Testis (tissue), 3 donors: ENCODE measurements around the gene SPATA1. TPM values are rescaled to one million over a fixed set of nuclear protein-coding genes. Genes with fewer than 3 reads are reported as not detected.
A peak's percentile ranks its signal among the peaks of the same experiment; 100 is the strongest.

Source experiments
- DNase-seq: peaks from one replicate; pipeline ENCODE4 v3.0.0-alpha.2; 2019
- H3K27ac ChIP-seq, 2 donors: fragments of 200-600 bp; sonication (generic); one replicate each; pipeline ENCODE4 v1.5.1; 2019
- H3K27me3 ChIP-seq: fragments of 200-600 bp; sonication (generic); one replicate; pipeline ENCODE4 v1.5.1; 2019
- H3K36me3 ChIP-seq: fragments of 200-600 bp; sonication (generic); one replicate; pipeline ENCODE4 v1.5.1; 2017; ENCODE audit warnings: low read depth; ENCODE audit errors: missing control alignments
- H3K4me1 ChIP-seq: fragments of 200-600 bp; sonication (generic); one replicate; pipeline ENCODE4 v1.5.1; 2019
- H3K4me3 ChIP-seq, 2 donors: fragments of 200-600 bp; sonication (generic); one replicate each; pipeline ENCODE4 v1.5.1; 2017 to 2019
- H3K9me3 ChIP-seq: fragments of 200-600 bp; sonication (generic); one replicate; pipeline ENCODE4 v1.5.1; 2017
- CTCF ChIP-seq, 3 experiments: fragments of 450-650 bp in 2 of 3; fragments of 200-600 bp in 1 of 3; sonication (generic) in 1 of 3; IDR thresholded peaks; one replicate each; pipeline ENCODE4 v1.5.1; 2016 to 2019; ENCODE audit warnings: antibody characterized with exemption in 3 of 3, mild to moderate bottlenecking in 2 of 3, moderate library complexity in 1 of 3
- POLR2A ChIP-seq: fragments of 450-650 bp; IDR thresholded peaks from one replicate; pipeline ENCODE4 v1.6.1; 2017; ENCODE audit warnings: antibody characterized with exemption, mild to moderate bottlenecking, moderate library complexity
- WGBS, 2 donors: methylation state at CpG; one replicate each; pipeline ENCODE4 v1.1.5; 2018; 5-methylcytosine and 5-hydroxymethylcytosine counted together
- intact Hi-C: fragments of 100-400 bp; cut with DNase I; formaldehyde crosslinking; loops from one replicate; pipeline ENCODE4 v1.15.1; 2023; ENCODE audit warnings: low total_unique reads
- polyA plus RNA-seq: library from polyadenylated mRNA; stranded (reverse); fragments of 350-450 nt; fragmentation: Illumina TruSeq; extraction: RNeasy Lipid Tissue Mini Kit (QIAGEN cat#74804); gene quantifications from one replicate; pipeline ENCODE4 v1.2.3, GENCODE V29; 2014; ENCODE audit warnings: low read depth, low replicate concordance; ENCODE audit not compliant: insufficient read depth
- total RNA-seq, 2 donors: library from RNA; depleted of rRNA; stranded (reverse); fragments of >200 nt; gene quantifications; one replicate each; pipeline ENCODE4 v1.2.3, GENCODE V29; 2016

The SPATA1 gene
- total and polyA plus RNA-seq, 3 donors from 2014 or later: 6.0 to 17.6 (median 7.1) TPM

DNA sequence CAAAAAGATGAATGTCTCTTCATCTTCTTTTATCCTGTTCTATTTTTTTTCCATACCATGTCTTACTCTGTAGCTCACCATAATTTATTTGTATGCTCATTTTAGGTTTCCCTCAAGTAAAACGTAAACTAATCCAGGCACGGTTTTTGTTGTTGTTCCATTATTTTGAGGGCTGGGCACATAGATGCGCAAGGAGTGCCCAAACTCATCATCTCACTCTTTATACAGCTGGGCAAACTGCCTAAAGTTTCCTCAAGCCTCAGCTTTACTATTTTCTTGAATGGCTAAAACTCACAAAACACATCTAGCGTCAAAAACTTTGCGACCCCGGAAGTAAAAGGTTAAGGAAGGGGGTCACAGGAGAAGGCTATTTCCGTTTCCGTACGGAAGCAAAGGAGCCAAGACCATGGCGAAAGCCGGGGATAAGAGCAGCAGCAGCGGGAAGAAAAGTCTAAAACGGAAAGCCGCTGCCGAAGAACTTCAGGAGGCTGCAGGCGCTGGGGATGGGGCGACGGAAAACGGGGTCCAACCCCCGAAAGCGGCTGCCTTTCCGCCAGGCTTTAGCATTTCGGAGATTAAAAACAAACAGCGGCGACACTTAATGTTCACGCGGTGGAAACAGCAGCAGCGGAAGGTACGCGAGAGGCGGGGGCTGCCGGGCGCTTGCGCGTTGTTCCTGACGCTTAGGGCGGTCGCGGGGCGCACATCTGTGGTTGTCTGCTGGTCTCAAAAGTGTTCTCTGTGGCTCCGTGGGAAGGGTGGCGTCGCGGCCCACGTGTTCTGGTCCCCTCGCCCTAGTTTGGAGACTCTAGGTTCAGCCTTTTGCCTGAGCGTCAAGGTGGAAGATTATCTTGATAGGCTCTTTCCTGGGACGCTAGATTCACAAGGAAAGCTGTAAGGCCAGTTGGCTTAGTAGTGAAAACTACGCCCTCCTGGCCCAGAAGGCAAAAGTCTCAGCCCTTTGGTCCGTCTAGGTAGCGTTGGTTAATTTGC is 27.0 kb upstream of the SPATA1 start, which contains the start of gene RPF1:
RPF1 (plus strand) TSS at position 391 of the 993 bp plus-strand sequence; CDS start at position 407, 16 bp downstream.
- TF ChIP-seq POLR2A (no peak), CTCF (IDR thresholded peaks at IDR 0.05) (no peak)
- DNase-seq: peak; percentile 85
- Histone ChIP-seq H3K36me3 (no peaks in the 10 kb centered on the region), H3K4me3 (peak within 1 kb of the TSS; percentile 83 to 84), H3K9me3 (no peaks in the 10 kb centered on the region), H3K27me3 (no peaks in the 10 kb centered on the region), H3K4me1 (peaks cover 8% of the 10 kb centered on the region), H3K27ac (peak within 1 kb of the TSS; percentile 80 to 85)
- intact Hi-C loops: no loop called here
- 3 to 4% methylated on average over 44 to 51 of the region's 51 CpGs for WGBS, 2 donors

DNA sequence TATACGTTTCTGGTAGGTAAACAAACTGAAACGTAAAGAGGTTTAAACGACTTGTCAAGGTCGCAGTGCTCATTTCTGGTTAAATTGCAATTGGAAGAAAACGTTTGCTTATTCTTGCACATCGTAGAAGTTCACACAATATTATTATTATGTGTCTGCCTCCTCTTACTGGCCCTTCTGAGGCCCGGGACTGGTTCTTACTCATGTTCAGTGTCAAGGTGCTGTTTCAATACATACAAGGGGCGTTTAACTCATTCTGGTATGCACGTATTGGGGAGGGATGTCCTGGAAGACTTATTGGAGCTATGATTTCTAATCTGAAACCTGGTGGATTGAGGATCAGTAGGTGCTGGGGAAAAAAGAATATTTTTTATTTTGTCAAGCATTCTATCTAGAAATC is 26.2 kb upstream of the SPATA1 start:
- Histone ChIP-seq H3K27me3 (no peaks in the 10 kb centered on the region), H3K4me3 (peak overlapping the region; percentile 83 to 84), H3K27ac (peak overlapping the region in 1 of 2 donors; percentile 85), H3K9me3 (no peaks in the 10 kb centered on the region), H3K4me1 (peaks cover 8% of the 10 kb centered on the region), H3K36me3 (no peaks in the 10 kb centered on the region)
- intact Hi-C loops: no loop called here
- WGBS, 2 donors: 4 to 6% methylated on average over 9 of the region's 9 CpGs
- DNase-seq: no peak
- TF ChIP-seq POLR2A (no peak), CTCF (IDR thresholded peaks at IDR 0.05) (no peak)

- intact Hi-C loops: no loop called here
- Histone ChIP-seq H3K9me3 (no peaks in the 10 kb centered on the region), H3K27me3 (no peaks in the 10 kb centered on the region), H3K4me1 (peaks cover 8% of the 10 kb centered on the region), H3K36me3 (no peaks in the 10 kb centered on the region), H3K4me3 (no peak overlapping the region), H3K27ac (no peak overlapping the region)
- TF ChIP-seq POLR2A: no peak
- TF ChIP-seq CTCF (IDR thresholded peaks at IDR 0.05): no peak
- DNase-seq: no peak
- 69 to 70% methylated on average over 4 of the region's 4 CpGs for WGBS, 2 donors
Observed at GRCh38 chr1:84480650-84481049, 25.5 kb upstream of the SPATA1 start.

- H3K4me1 ChIP-seq: peaks cover 8% of the 10 kb centered on the region
- no peak for TF ChIP-seq CTCF (IDR thresholded peaks at IDR 0.05)
- TF ChIP-seq POLR2A: no peak
- 77 to 87% methylated on average over 2 of the region's 2 CpGs for whole genome bisulfite sequencing, 2 donors
- H3K27me3 ChIP-seq: no peaks in the 10 kb centered on the region
- no peaks in the 10 kb centered on the region for H3K36me3 ChIP-seq
- H3K9me3 ChIP-seq: no peaks in the 10 kb centered on the region
- no peak overlapping the region for H3K4me3 ChIP-seq
- intact Hi-C loops: no loop called here
- DNase-seq: no peak
- no peak overlapping the region for H3K27ac ChIP-seq
Observed at GRCh38 chr1:84481317-84481716, 24.9 kb upstream of the SPATA1 start.
